Measurements from ENCODE around the gene CD63.
A peak's percentile ranks its signal among the peaks of the same experiment; 100 is the strongest.

CD63 gene

GRCh38 chr12:55733858-55734257 is 5.0 kb upstream of the CD63 start:
- in situ Hi-C loops (cut with HindIII; ENCODE audit: low sequenced_read_pairs) = no loop called here

GRCh38 chr12:55733021-55733555 is 4.3 kb upstream of the CD63 start:
- DNase-seq (ENCODE audit: low read depth) = no peak
- in situ Hi-C loops (cut with HindIII; ENCODE audit: low sequenced_read_pairs) = no loop called here
- no peak overlapping the region for H3K4me3 ChIP-seq (ENCODE audit: low read depth, low read length)
- no peak for TF ChIP-seq CTCF (IDR thresholded peaks at IDR 0.05; ENCODE audit: low read depth, low read length, missing control alignments)

More at GRCh38 chr12:55733858-55734257, 5.0 kb upstream of the CD63 start:
- no peak for DNase-seq (ENCODE audit: low read depth)
- H3K4me3 ChIP-seq (ENCODE audit: low read depth, low read length) = no peak overlapping the region
- no peak for TF ChIP-seq CTCF (IDR thresholded peaks at IDR 0.05; ENCODE audit: low read depth, low read length, missing control alignments)

- no peak overlapping the region for H3K4me3 ChIP-seq (ENCODE audit: low read depth, low read length)
- TF ChIP-seq CTCF (IDR thresholded peaks at IDR 0.05; ENCODE audit: low read depth, low read length, missing control alignments) = no peak
- in situ Hi-C loops (cut with HindIII; ENCODE audit: low sequenced_read_pairs) = no loop called here
- no peak for DNase-seq (ENCODE audit: low read depth)
Measured at GRCh38 chr12:55732288-55732687, 3.5 kb upstream of the CD63 start.

GRCh38 chr12:55729819-55730818 is 1.3 kb upstream of the CD63 start:
- TF ChIP-seq CTCF (IDR thresholded peaks at IDR 0.05; ENCODE audit: low read depth, low read length, missing control alignments) = no peak
- in situ Hi-C loops (cut with HindIII; ENCODE audit: low sequenced_read_pairs) = no loop called here
- no peak for DNase-seq (ENCODE audit: low read depth)
- H3K4me3 ChIP-seq (ENCODE audit: low read depth, low read length) = peak overlapping the region; percentile 89

GRCh38 chr12:55728186-55728938 is 447 bp downstream of the CD63 start:
- TF ChIP-seq CTCF (IDR thresholded peaks at IDR 0.05; ENCODE audit: low read depth, low read length, missing control alignments) = no peak
- peak overlapping the region; percentile 89 for H3K4me3 ChIP-seq (ENCODE audit: low read depth, low read length)
- no peak for DNase-seq (ENCODE audit: low read depth)
- in situ Hi-C loops (cut with HindIII; ENCODE audit: low sequenced_read_pairs) = no loop called here

GRCh38 chr12:55727643-55728185 is 1.1 kb downstream of the CD63 start:
- in situ Hi-C loops (cut with HindIII; ENCODE audit: low sequenced_read_pairs) = no loop called here
- no peak for TF ChIP-seq CTCF (IDR thresholded peaks at IDR 0.05; ENCODE audit: low read depth, low read length, missing control alignments)
- H3K4me3 ChIP-seq (ENCODE audit: low read depth, low read length) = peak overlapping the region; percentile 89
- no peak for DNase-seq (ENCODE audit: low read depth)

All from astrocyte of the cerebellum (primary cell).